Neural cell (in vitro differentiated cells): Measurements from ENCODE around the gene IQSEC2.

Experiments
- EP300 ChIP-seq: fragments of 450-650 bp; conservative IDR thresholded peaks from 2 replicates; pipeline ENCODE4 v1.6.1; 2014; ENCODE audit warnings: antibody characterized with exemption, mild to moderate bottlenecking, moderate library complexity; ENCODE audit not compliant: poor library complexity, severe bottlenecking
- EZH2 ChIP-seq: fragments of 200-600, 300-800 bp; shearing (Covaris generic), sonication (generic); IDR thresholded peaks from 2 replicates; pipeline ENCODE4 v1.6.1; 2014; ENCODE audit warnings: antibody characterized with exemption, low read length, borderline replicate concordance, mild to moderate bottlenecking; ENCODE audit not compliant: insufficient read depth, poor library complexity, severe bottlenecking
- POLR2AphosphoS5 ChIP-seq: IDR thresholded peaks from 2 replicates; pipeline ENCODE4 v1.6.1; 2012
- RAD21 ChIP-seq: fragments of 450-650 bp; conservative IDR thresholded peaks from 2 replicates; pipeline ENCODE4 v1.6.1; 2014; ENCODE audit warnings: antibody characterized with exemption, mild to moderate bottlenecking, moderate library complexity
- REST ChIP-seq: IDR thresholded peaks from 2 replicates; pipeline ENCODE4 v1.6.1; 2012; ENCODE audit warnings: borderline replicate concordance
- SMC3 ChIP-seq: fragments of 450-650 bp; conservative IDR thresholded peaks from 2 replicates; pipeline ENCODE4 v1.6.1; 2014; ENCODE audit warnings: antibody characterized with exemption, mild to moderate bottlenecking, moderate library complexity; ENCODE audit not compliant: poor library complexity
- TAF1 ChIP-seq: IDR thresholded peaks from 2 replicates; pipeline ENCODE4 v1.6.1; 2012; ENCODE audit warnings: low read depth
- TF ChIP-seq, protein P1 (sequence below): fragments of 450-650 bp; IDR thresholded peaks from 2 replicates; pipeline ENCODE4 v1.5.1; 2014; ENCODE audit warnings: antibody characterized with exemption, mild to moderate bottlenecking, moderate library complexity; ENCODE audit not compliant: poor library complexity, severe bottlenecking

GRCh38 chrX:53280331-53281320 is 758 bp downstream of the IQSEC2 start:
- TF ChIP-seq, protein P1, sequence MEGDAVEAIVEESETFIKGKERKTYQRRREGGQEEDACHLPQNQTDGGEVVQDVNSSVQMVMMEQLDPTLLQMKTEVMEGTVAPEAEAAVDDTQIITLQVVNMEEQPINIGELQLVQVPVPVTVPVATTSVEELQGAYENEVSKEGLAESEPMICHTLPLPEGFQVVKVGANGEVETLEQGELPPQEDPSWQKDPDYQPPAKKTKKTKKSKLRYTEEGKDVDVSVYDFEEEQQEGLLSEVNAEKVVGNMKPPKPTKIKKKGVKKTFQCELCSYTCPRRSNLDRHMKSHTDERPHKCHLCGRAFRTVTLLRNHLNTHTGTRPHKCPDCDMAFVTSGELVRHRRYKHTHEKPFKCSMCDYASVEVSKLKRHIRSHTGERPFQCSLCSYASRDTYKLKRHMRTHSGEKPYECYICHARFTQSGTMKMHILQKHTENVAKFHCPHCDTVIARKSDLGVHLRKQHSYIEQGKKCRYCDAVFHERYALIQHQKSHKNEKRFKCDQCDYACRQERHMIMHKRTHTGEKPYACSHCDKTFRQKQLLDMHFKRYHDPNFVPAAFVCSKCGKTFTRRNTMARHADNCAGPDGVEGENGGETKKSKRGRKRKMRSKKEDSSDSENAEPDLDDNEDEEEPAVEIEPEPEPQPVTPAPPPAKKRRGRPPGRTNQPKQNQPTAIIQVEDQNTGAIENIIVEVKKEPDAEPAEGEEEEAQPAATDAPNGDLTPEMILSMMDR = no peak
- TF ChIP-seq REST = no peak
- no peak for TF ChIP-seq EP300
- TF ChIP-seq POLR2AphosphoS5 = no peak
- TF ChIP-seq EZH2 = no peak
- no peak for TF ChIP-seq RAD21
- TF ChIP-seq TAF1 = no peak
- no peak for TF ChIP-seq SMC3
